Non-pigmented ciliary epithelial cell (primary cell): ENCODE measurements around the gene KMT2C.
"Not testable (repeated sequence)": the region's sequence is repeated elsewhere in the genome, so short reads cannot be mapped to it uniquely, and the experiment has no call there.

Source experiments
- DNase-seq: peaks from one replicate; pipeline ENCODE4 v3.0.0-alpha.2; 2010; ENCODE audit warnings: low read depth

The KMT2C gene

DNA sequence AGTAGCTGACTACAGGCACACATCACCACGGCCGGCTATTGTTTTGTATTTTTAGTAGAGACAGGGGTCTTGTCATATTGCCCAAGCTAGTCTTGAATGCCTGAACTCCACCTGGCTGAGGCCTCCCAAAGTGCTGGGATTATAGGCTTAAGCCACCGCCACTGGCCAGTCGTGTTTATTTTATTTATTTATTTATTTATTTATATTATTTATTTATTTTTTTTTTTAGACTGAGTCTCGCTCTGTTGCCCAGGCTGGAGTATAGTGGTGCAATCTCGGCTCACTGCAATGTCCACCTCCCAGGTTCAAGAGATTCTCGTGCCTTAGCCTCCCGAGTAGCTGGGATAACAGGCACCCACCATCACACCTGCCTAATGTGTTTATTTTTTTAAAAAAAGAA, 6.0 kb upstream of the KMT2C start:
- DNase-seq = not testable (repeated sequence)

DNA sequence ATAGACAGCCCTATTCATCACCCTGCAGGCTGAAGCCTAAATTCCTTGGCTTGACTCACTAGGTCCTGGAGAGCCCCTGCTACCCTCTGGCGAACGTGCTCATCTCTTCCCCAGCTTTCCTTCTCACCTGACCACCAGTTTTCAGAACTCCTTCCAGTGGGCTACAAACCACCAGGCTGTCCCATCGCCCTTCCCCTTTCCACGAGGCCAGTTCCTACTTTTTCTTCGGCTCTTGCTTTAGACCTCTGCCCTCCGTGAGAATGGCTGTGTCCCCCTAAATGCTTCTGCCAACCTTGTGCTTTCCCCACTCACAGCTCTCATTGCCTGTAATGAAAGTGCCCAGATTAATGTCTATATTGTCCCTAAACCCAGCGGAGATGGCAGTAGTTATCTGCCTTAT, 5.4 kb upstream of the KMT2C start:
- not testable (repeated sequence) for DNase-seq

DNA sequence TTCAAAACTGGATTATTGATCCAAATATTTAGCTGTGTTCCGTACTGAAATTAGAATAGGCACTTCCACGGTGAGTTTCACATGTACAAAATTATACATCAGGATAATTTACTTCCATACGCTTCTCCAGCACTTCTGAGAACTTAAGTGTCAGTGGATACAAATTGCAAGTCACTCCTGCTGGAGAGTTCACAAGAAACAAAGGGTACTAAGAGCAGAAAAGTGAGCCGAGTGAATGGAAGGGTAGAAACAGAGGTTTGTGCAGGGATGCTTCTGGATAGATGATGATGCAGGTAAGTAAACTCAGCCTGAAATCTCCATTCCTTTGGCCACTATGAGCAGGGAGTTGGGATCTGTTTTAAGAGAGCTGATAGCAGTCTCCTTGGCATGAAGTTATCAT, 2.2 kb upstream of the KMT2C start:
- not testable (repeated sequence) for DNase-seq

DNA sequence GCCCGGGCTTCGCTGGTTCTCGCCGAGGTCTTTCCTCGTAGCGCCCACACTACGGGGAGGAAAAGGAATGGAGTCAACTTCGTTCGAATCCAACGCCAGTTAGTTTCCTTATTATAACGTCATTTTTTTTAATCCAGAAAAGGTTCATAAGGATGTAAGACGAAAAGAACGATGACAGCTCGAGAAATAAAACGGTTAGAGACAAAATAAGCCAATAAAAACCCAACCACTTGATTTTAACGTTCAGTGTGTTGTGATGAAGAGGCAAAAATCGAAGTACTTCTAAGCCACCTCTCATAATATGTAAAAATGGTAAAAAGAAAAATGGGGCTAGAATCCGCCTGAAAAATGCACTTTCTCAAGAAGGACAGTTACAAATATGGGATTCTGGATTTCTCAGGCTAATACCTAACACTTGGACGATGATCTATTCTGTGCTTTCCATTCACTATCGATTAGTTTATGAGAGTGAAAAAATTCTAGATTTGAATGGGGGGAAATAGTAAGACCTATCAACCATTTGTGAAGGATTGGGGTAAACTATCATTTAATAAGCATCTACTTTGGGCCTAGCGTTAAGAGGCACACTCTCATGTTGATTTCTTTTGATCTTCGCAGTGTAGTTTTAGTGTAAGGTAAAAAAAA, 1.2 kb upstream of the KMT2C start:
- DNase-seq = not testable (repeated sequence)

DNA sequence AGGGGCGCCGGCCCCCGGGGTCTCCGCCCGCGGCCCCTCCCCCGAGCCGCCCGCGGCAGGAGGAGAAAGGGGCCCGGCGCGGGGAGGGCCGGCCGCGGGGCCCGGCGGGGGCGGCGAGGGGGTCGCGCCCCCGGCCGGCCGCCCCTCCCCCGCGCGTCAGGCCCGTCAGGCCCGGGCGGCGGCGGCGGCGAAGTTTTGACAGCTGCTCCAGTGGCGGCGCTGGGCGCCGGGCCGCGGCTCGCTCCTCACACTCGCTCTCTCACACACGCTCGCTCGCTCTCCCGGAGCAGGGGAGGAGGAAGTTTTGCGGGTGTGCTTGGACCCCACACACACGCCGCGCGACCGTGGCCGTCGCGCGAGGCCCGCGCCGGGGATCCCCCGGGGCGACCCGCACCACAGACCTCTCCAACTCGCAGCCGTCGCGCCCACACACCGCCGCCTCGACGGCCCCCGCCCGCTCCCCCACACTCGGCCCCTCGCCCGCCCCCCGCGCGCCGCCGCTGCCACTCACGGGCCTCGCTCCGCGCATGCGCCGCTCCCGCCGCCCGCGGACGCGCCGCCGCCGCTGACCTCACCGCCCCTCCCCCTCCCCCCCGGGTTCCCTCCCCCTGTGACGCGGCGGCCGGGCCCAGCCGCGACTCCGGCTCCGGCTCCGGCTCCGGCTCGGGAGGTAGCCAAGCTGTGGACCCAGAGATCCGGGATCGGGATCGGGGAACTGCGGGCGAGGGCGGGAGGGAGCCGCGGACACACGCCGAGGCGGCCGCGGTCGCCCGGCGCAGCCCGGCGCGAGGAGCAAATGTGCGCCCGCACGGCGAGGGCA, 518 bp upstream of the KMT2C start:
- DNase-seq = no peak

DNA sequence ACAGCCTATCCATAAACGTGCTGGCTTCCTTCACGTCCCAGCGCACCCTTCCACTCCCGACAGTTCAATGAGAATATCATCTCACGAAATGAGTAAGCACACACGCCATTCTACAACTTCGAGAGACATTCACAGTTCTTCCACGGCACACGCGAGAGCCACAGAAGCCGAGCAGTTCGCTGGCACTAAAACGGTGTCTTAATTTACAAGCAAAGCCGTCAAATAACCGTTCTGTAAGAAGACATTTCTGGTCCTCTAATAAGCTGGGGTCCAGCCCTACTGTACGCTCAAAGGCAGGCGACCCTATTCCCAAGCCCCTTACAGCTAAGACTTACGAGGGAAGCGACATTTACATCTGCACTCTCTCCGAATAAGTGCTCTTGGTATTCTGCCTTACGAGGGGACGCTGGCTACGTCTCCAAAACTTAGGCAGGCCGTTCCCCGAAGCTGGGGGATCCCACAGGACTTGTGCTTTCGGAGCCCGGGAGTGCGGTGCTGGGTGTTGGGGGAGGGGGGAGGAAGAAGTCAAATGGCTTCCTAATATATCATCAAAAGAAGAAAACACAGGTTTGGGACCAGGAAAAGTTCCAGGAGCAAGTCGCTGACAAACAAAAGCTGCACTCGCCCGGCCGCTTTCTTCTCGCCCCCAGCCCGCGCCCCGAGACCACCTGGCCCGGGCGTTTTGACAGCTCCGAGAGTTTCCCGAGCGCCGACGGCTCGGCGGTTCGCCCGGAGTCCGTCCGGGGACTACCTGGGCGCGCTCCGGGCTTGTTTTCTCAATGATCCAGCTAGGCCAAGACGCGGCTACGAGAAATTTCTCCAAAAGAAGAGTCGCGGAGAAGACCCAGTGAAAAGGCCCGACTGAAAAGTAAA, 1.1 kb downstream of the KMT2C start:
- not testable (repeated sequence) for DNase-seq

DNA sequence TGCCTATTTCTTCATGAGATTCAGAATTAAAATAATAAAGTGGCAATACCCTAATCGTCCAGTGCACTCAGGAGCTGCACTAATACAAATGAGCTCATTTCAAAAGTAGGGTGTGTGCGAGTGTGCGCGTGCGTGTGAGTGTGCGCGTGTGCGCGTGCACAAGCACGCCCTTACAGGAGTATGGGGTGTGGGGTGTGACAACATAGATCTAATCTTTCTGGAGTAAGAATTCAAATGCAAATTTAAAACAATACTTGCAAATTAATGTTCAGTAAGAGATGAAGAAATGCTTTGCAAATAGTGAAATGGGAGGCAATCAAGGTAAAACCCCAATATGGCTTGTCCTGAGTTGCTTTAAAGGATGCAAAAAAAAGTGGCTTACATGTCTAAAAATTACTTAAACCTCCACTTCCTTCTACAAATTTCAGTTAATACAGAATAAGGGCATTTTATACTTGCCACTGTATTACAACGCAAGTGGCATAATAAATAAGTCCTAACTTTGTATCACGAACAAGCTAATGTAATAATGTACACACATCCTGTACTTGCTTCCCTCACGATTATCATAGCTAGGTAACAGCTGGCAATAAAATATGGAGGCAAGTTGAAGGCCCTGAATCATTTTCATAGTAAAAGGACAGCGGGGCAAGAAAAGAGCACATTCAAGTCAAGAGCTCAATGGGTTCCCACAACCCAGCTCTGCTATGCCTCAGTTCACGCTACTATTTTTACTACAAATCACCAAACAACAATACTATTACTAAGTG, 1.9 kb downstream of the KMT2C start:
- not testable (repeated sequence) for DNase-seq

DNA sequence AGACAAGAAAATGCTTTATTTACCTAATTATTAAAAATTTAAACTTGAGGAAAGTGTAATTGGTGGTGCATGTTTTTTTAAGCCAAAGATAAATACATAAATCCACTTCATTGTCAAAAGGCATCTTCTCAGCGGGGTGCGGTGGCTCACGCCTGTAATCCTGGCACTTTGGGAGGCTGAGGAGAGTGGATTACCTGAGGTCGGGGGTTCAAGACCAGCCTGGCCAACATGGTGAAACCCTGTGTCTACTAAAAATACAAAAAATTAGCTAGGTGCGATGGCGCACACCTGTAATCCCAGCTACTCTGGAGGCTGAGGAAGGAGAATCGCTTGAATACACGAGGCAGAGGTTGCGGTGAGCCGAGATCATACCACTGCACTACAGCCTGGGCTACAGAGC, 3.1 kb downstream of the KMT2C start:
- not testable (repeated sequence) for DNase-seq

DNA sequence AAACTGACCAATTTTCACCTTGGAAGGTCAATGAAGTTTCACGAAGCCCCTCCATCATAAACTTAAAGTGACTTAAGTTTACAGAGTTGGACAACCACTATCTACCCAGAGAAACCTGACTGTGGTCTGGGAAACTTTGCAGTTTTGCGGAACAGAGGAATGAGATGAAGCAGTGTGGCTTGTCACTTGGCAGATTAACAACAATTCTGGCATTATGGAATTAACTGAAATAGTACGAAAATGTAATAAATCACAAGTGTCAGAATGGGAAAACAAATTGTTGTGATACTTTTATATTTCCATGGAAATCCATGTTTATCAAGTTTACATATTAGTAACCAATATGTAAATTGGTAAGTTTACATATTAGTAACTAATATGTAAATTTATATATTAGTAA, 4.9 kb downstream of the KMT2C start:
- DNase-seq = no peak

DNA sequence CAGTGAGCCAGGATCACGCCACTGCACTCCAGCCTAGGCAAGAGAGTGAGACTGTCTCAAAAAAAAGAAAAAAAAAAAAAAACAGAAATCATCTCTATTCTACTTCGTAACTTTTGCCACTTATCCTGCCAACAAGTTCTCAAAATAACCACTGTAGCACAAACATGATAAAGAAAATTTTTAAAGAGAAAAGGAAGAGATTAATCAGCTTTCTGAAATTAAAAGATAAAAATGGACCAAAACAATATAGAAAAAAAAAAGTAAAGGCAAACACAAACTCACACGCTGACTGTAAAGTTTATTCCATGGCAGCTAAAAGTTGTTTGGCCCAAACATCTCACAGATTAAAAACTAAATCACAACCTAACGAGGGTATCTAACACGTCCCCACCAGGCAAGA, 5.7 kb downstream of the KMT2C start:
- DNase-seq = not testable (repeated sequence)

DNA sequence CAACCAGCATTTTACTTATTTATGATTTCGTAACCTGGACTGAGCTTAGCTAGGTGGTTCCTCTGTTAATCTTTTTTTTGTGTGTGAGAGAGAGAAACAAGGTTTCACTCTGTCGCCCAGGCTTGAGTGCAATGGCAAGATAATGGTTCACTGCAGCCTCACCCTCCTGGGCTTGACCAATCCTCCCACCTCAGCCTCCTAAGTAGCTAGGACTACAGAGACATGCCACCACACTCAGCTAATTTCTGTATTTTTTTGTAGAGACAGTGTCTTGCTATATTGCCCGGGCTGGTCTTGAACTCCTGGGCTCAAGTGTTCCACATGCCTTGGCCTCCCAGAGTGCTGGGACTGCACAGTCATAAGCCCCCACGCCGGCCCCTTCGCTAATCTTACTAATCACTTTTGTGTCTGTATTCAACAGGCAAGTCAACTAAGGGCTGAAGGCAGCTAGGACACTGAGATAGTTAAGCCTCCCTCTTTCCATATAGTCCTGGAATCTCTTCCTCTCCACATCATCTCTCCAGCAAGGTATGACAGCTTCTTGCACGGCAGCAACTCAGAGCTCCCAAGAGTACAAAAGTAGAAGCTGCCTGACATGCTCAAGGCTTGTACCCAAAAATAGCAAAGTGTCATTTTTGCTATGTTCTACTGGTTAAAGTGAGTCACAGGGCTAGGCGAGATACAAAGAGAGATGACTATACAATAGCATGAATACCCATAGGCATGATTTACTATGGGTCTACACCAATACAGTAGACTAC, 11.3 kb downstream of the KMT2C start:
- DNase-seq = no peak

DNA sequence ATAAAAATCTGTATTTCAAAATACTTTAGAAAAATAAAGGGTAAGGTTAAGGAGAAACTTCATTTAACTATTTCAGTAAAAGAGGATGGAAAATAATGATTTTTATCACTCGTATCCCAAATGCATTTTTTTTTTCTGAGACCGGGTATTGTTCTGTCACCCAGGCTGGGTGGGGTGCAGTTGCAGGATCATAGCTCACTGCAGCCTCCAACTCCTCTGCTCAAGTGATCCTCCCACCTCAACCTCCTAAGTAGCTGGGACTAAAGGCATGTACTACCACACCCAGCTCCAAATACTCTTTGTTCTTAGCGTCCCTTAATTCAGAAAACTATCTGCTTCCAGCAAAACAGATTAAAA, 11.8 kb downstream of the KMT2C start:
- DNase-seq = no peak

DNA sequence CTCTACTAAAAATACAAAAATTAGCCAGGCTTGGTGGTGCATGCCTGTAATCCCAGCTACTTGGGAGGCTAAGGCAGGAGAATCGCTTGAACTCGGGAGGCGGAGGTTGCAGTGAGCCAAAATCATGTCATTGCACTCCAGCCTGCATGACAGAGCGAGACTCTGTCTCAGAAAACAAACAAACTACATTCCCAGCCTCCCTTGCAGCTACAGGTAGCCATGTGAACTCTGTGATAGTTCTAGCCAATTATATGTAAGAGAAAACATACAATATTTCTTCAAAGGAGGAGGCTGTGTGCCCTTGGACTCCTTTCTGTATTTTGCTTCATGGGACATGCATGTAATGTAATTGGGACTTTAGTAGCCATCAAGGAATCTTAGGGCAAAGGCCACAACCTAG, 12.6 kb downstream of the KMT2C start:
- DNase-seq = not testable (repeated sequence)

DNA sequence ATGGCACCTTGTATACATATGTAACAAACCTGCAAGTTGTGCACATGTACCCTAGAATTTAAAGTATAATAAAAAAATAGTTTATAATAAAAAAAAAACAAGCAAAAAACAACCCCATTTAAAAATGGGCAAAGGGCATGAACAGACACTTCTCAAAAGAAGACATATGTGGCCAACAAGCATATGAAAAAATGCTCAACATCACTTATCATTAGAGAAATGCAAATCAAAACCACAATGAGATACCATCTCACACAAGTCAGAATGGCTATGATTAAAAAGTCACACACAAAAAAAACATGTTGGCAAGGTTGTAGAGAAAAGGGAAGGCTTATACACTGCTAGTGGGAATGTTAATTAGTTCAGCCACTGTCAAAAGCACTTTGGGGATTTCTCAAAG, 14.9 kb downstream of the KMT2C start:
- DNase-seq = not testable (repeated sequence)

DNA sequence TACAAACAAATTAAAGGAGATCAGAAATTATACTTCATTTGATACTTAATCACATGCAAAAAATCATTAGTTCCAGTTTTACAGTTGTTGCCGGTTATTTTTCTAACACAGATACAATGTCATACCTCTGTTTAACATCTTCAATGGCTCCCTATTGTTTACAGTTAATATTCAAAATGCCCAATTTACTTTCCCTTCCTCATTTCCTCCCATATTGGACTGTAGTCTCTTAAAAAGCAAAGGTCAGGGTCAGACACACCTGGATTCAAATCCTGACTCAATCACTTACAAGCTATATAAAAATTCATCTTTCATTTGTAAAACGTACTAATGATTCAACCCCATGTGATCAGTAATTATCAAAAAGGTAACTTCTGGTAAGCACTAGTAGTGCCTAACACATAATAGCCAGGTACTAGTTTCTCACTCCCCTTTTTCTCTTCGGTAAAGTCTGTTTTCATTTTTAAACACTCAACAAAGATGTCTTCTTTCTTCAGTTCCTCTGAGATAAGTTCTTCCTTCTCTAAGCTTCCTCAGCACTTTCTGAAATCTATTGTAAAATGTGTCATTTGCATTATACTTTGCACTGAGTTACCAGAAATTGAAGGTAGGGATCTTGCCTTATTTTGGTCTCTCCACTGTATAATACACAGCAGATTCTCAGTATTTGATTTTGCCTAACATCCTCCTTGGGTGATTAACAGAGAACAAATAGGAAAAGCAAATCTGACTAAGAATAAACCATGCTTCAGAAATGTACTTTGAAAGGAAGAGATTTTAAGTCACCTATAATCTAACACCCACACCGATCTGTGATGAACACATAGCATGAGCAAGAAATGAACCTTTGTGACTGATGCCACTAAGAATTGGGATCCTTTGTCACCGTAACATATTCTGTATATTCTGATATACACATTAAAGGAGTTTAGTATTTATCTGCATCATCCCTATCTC, 16.1 kb downstream of the KMT2C start:
- no peak for DNase-seq

DNA sequence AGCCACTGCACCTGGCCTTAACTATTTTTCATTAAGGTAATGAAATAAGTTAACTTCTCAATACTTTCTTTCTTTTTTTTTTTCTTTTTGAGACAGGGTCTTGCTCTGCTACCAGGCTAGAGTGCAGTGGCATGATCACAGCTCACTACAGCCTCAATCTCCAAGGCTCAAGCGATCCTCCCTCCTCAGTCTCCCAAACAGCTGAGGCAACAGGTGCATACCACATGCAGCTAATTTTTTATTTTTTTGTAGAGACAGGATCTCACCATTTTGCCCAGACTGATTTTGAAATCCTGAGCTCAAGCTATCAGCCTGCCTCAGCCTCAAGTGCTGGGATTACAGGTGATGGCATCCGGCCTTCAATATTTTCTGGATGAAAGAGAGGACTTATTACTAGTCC, 21.0 kb downstream of the KMT2C start:
- DNase-seq = no peak

DNA sequence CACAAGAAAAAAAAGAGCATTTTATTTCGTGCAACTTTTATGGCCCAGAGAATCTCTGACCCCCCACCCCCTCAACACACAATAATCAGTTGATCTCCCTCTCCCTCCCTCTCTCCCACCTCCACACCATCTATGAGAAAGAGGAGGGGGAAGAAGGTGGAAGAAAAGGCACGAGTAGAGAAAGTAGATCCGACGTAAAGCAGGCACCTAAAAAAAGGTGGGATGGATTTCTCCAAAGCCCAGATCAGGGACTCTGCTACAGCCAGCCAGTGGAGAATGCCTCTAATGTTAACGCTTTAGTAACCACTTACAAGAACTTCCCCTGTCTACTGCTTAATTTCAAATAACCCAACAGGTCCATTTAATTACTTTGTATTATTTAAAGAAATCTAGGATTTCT, 24.4 kb downstream of the KMT2C start:
- DNase-seq = no peak

DNA sequence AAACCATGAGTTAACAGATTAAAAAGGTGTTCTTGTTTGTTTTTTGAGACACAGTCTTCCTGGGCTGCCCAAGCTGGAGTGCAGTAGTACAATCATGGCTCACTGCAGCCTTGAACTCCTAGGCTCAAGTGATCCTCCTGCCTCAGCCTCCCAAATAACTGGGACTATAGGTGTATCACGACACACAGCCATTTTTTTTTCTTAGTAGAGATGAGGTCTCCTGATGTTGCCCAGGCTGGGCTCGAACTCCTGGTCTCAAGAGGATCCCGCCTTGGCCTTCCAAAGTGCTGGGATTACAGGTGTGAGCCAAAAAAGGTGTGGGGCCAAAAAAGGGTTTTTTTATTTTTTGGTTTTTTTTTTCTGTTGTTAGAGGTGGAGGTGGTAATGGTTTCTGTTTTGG, 29.3 kb downstream of the KMT2C start:
- DNase-seq = no peak

DNA sequence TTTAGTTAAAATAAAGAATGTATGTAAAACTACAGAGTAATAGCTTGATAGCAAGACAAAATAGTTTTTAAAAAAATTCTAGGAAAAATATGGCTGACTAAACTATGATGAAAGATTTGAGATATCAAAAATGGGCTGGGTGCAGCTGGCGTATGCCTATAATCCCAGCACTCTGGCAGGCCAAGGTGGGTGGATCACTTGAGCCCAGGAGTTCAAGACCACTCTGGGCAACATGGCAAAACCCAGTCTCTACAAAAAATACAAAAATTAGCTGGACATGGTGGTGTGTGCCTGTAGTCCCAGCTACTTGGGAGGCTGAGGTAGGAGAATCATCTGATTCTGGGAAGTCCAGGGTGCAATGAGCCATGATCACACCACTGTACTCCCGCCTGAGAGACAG, 29.8 kb downstream of the KMT2C start:
- not testable (repeated sequence) for DNase-seq

DNA sequence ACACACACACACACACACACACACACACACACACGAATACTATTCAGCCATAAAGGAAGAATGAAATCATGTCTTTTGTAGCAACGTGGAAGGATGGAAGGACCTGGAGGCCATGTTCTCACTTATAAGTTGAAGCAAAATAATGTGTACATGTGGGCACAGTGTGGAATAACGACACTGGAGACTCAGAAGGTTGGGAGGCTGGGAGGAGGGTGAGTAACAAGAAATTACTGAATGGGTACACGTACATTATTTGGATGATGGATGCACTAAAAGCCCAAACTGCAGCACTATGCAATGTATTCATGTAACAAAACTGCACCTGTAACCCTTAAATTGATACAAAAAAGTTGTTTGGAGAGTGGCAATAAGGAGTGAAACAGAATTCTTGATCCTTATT, 32.1 kb downstream of the KMT2C start:
- no peak for DNase-seq
